ENCODE results near the gene SGPP2.
A peak's percentile ranks its signal among the peaks of the same experiment; 100 is the strongest.
"Not testable (repeated sequence)": the region's sequence is repeated elsewhere in the genome, so short reads cannot be mapped to it uniquely, and the experiment has no call there.

The SGPP2 gene

GRCh38 chr2:222424276-222424728 lies at the start of gene SGPP2:
SGPP2 (plus strand) TSS chr2:222424543; CDS start chr2:222424603, 60 bp downstream.
- peak within 1 kb of the TSS; percentile 96 to 97 for H3K4me3 Mint-ChIP-seq
- peak; percentile 68 for ATAC-seq
- H3K27ac Mint-ChIP-seq = peak within 1 kb of the TSS; percentile 97 to 99
- peaks cover 45% of the 10 kb centered on the region for H3K4me1 Mint-ChIP-seq
- H3K27me3 Mint-ChIP-seq = peaks cover 64% of the 10 kb centered on the region
- no peaks in the 10 kb centered on the region for H3K9me3 Mint-ChIP-seq
- DNase-seq = peak; percentile 19 to 33

GRCh38 chr2:222375798-222376197 lies 48.5 kb upstream of the SGPP2 start:
- Mint-ChIP-seq H3K4me3 (no peak overlapping the region), H3K27me3 (peaks cover 8% of the 10 kb centered on the region), H3K9me3 (peaks cover 10 to 15% of the 10 kb centered on the region in 2 donors), H3K27ac (no peak overlapping the region), H3K4me1 (no peaks in the 10 kb centered on the region)
- no peak for ATAC-seq
- no peak for DNase-seq

GRCh38 chr2:222380456-222380855 lies 43.9 kb upstream of the SGPP2 start:
- H3K27ac Mint-ChIP-seq = no peak overlapping the region
- H3K4me1 Mint-ChIP-seq = no peaks in the 10 kb centered on the region
- DNase-seq (no peak), ATAC-seq (no peak)
- H3K4me3 Mint-ChIP-seq = no peak overlapping the region
- no peaks in the 10 kb centered on the region for H3K27me3 Mint-ChIP-seq
- no peaks in the 10 kb centered on the region for H3K9me3 Mint-ChIP-seq

GRCh38 chr2:222381566-222381965 lies 42.8 kb upstream of the SGPP2 start:
- Mint-ChIP-seq H3K4me1 (no peaks in the 10 kb centered on the region), H3K9me3 (no peaks in the 10 kb centered on the region), H3K4me3 (no peak overlapping the region), H3K27ac (no peak overlapping the region), H3K27me3 (no peaks in the 10 kb centered on the region)
- DNase-seq = no peak
- ATAC-seq = no peak

GRCh38 chr2:222383255-222383654 lies 41.1 kb upstream of the SGPP2 start:
- H3K27me3 Mint-ChIP-seq = no peaks in the 10 kb centered on the region
- no peak for DNase-seq
- H3K4me3 Mint-ChIP-seq = no peak overlapping the region
- no peaks in the 10 kb centered on the region for H3K4me1 Mint-ChIP-seq
- ATAC-seq = no peak
- H3K9me3 Mint-ChIP-seq = no peaks in the 10 kb centered on the region
- H3K27ac Mint-ChIP-seq = no peak overlapping the region

- H3K4me1 Mint-ChIP-seq = no peaks in the 10 kb centered on the region
- H3K27ac Mint-ChIP-seq = no peak overlapping the region
- no peaks in the 10 kb centered on the region for H3K9me3 Mint-ChIP-seq
- no peak for DNase-seq
- ATAC-seq = no peak
- H3K27me3 Mint-ChIP-seq = no peaks in the 10 kb centered on the region
- H3K4me3 Mint-ChIP-seq = no peak overlapping the region
Measured at GRCh38 chr2:222391743-222392285, 32.5 kb upstream of the SGPP2 start.

- H3K27ac Mint-ChIP-seq = no peak overlapping the region
- H3K27me3 Mint-ChIP-seq = no peaks in the 10 kb centered on the region
- no peak overlapping the region for H3K4me3 Mint-ChIP-seq
- DNase-seq (no peak), ATAC-seq (no peak)
- H3K9me3 Mint-ChIP-seq = no peaks in the 10 kb centered on the region
- no peaks in the 10 kb centered on the region for H3K4me1 Mint-ChIP-seq
Measured at GRCh38 chr2:222393733-222394267, 30.5 kb upstream of the SGPP2 start.

- Mint-ChIP-seq H3K27me3 (no peaks in the 10 kb centered on the region), H3K27ac (no peak overlapping the region), H3K4me3 (no peak overlapping the region), H3K9me3 (peaks cover 10 to 12% of the 10 kb centered on the region in 2 donors), H3K4me1 (no peaks in the 10 kb centered on the region)
- DNase-seq (no peak), ATAC-seq (no peak)
Measured at GRCh38 chr2:222398446-222398885, 25.9 kb upstream of the SGPP2 start.

GRCh38 chr2:222399038-222399783 lies 25.1 kb upstream of the SGPP2 start:
- no peaks in the 10 kb centered on the region for H3K27me3 Mint-ChIP-seq
- H3K9me3 Mint-ChIP-seq = peaks cover 10 to 12% of the 10 kb centered on the region in 2 donors
- no peak for ATAC-seq
- no peak for DNase-seq
- no peak overlapping the region for H3K4me3 Mint-ChIP-seq
- H3K4me1 Mint-ChIP-seq = no peaks in the 10 kb centered on the region
- no peak overlapping the region for H3K27ac Mint-ChIP-seq

- no peaks in the 10 kb centered on the region for H3K27me3 Mint-ChIP-seq
- peaks cover 12 to 15% of the 10 kb centered on the region in 2 donors for H3K9me3 Mint-ChIP-seq
- H3K4me3 Mint-ChIP-seq = no peak overlapping the region
- peak overlapping the region in 1 of 2 donors; percentile 88 for H3K27ac Mint-ChIP-seq
- no peak for ATAC-seq
- DNase-seq = no peak
- H3K4me1 Mint-ChIP-seq = no peaks in the 10 kb centered on the region
Measured at GRCh38 chr2:222404151-222404905, 20.0 kb upstream of the SGPP2 start.

GRCh38 chr2:222408684-222409083 lies 15.7 kb upstream of the SGPP2 start:
- DNase-seq (no peak), ATAC-seq (no peak)
- Mint-ChIP-seq H3K4me3 (no peak overlapping the region), H3K27ac (no peak overlapping the region), H3K9me3 (peaks cover 5 to 10% of the 10 kb centered on the region in 2 donors), H3K27me3 (peaks cover 16% of the 10 kb centered on the region), H3K4me1 (no peaks in the 10 kb centered on the region)

- ATAC-seq (no peak), DNase-seq (no peak)
- peaks cover 16% of the 10 kb centered on the region for H3K27me3 Mint-ChIP-seq
- H3K27ac Mint-ChIP-seq = no peak overlapping the region
- peaks cover 5 to 11% of the 10 kb centered on the region in 2 donors for H3K9me3 Mint-ChIP-seq
- no peak overlapping the region for H3K4me3 Mint-ChIP-seq
- no peaks in the 10 kb centered on the region for H3K4me1 Mint-ChIP-seq
Measured at GRCh38 chr2:222410534-222410933, 13.8 kb upstream of the SGPP2 start.

GRCh38 chr2:222412334-222412733 lies 12.0 kb upstream of the SGPP2 start:
- DNase-seq, H3K4me3 Mint-ChIP-seq, H3K4me1 Mint-ChIP-seq, H3K27ac Mint-ChIP-seq, ATAC-seq: not testable (repeated sequence)
- peaks cover 16 to 17% of the 10 kb centered on the region in 2 donors for H3K9me3 Mint-ChIP-seq
- H3K27me3 Mint-ChIP-seq = peaks cover 19% of the 10 kb centered on the region

- Mint-ChIP-seq H3K27me3 (peaks cover 22% of the 10 kb centered on the region), H3K4me1 (no peaks in the 10 kb centered on the region), H3K9me3 (peaks cover 16 to 17% of the 10 kb centered on the region in 2 donors), H3K27ac (no peak overlapping the region), H3K4me3 (no peak overlapping the region)
- ATAC-seq = no peak
- no peak for DNase-seq
Measured at GRCh38 chr2:222413295-222413911, 10.9 kb upstream of the SGPP2 start.

- DNase-seq (no peak), ATAC-seq (no peak)
- peaks cover 10 to 12% of the 10 kb centered on the region in 2 donors for H3K9me3 Mint-ChIP-seq
- peaks cover 28% of the 10 kb centered on the region for H3K27me3 Mint-ChIP-seq
- no peak overlapping the region for H3K27ac Mint-ChIP-seq
- H3K4me1 Mint-ChIP-seq = peaks cover 13% of the 10 kb centered on the region
- no peak overlapping the region for H3K4me3 Mint-ChIP-seq
Measured at GRCh38 chr2:222418739-222419138, 5.6 kb upstream of the SGPP2 start.
